PFSK-1 (cell line): ENCODE measurements around the gene PDHB.

Experiments
- FOXP2 ChIP-seq: optimal IDR thresholded peaks from 2 replicates; pipeline ENCODE3; 2011; ENCODE audit warnings: borderline replicate concordance, control low read depth, inconsistent platforms; ENCODE audit not compliant: insufficient read depth; ENCODE audit errors: extremely low read length, extremely low read depth
- POLR2AphosphoS5 ChIP-seq: IDR thresholded peaks from 2 replicates; pipeline ENCODE4 v1.6.1; 2012; ENCODE audit warnings: low read depth, mild to moderate bottlenecking, control low read depth, low read length, moderate library complexity
- SIN3A ChIP-seq: IDR thresholded peaks from 2 replicates; pipeline ENCODE4 v1.6.1; 2012; ENCODE audit warnings: mild to moderate bottlenecking, low read length, moderate library complexity, borderline replicate concordance; ENCODE audit not compliant: insufficient read depth
- TAF1 ChIP-seq: IDR thresholded peaks from 2 replicates; pipeline ENCODE4 v1.6.1; 2012; ENCODE audit warnings: low read length, control low read depth, borderline replicate concordance; ENCODE audit not compliant: insufficient read depth
- TF ChIP-seq, protein P1 (sequence below), 2 experiments: IDR thresholded peaks; 2 replicates each; pipeline versions ENCODE4 v1.6.1 to v1.8.0; 2011 to 2012; ENCODE audit warnings: low read depth in 2 of 2, low read length in 2 of 2, control low read depth in 1 of 2, inconsistent platforms in 1 of 2, mild to moderate bottlenecking in 1 of 2, moderate library complexity in 1 of 2; ENCODE audit not compliant: insufficient read depth in 1 of 2

Gene PDHB

DNA sequence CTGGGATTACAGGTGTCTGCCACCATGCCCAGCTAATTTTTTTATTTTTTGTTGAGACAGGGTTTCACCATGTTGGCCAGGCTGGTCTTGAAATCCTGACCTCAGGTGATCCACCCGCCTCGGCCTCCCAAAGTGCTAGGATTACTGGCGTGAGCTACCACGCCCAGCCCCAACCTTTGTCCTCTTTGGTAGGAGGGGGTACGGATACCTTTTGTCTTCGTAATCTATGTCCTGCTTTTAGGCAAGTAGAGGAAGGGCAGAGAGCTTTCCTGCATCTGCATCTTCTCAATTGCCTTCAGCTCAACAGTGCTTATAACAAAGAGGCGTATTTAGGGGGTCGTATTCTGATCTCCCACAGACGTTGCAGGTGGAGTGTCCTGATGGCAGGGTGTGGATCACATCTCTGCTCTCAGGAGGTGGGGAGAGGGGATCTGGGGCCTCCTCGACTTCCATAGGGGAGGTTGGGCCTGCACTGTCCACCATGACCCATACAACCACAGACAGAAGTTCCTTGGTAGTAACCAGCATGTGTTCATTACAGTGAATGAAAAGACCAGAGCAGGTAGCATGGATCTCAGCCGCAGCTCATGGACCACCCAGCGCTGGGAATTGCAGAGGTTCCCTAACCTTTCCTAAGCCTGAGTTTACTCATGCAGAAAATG lies 36.9 kb upstream of the PDHB start:
- no peak for TF ChIP-seq FOXP2
- no peak for TF ChIP-seq TAF1
- no peak for TF ChIP-seq POLR2AphosphoS5
- TF ChIP-seq SIN3A, result no peak
- TF ChIP-seq, protein P1, sequence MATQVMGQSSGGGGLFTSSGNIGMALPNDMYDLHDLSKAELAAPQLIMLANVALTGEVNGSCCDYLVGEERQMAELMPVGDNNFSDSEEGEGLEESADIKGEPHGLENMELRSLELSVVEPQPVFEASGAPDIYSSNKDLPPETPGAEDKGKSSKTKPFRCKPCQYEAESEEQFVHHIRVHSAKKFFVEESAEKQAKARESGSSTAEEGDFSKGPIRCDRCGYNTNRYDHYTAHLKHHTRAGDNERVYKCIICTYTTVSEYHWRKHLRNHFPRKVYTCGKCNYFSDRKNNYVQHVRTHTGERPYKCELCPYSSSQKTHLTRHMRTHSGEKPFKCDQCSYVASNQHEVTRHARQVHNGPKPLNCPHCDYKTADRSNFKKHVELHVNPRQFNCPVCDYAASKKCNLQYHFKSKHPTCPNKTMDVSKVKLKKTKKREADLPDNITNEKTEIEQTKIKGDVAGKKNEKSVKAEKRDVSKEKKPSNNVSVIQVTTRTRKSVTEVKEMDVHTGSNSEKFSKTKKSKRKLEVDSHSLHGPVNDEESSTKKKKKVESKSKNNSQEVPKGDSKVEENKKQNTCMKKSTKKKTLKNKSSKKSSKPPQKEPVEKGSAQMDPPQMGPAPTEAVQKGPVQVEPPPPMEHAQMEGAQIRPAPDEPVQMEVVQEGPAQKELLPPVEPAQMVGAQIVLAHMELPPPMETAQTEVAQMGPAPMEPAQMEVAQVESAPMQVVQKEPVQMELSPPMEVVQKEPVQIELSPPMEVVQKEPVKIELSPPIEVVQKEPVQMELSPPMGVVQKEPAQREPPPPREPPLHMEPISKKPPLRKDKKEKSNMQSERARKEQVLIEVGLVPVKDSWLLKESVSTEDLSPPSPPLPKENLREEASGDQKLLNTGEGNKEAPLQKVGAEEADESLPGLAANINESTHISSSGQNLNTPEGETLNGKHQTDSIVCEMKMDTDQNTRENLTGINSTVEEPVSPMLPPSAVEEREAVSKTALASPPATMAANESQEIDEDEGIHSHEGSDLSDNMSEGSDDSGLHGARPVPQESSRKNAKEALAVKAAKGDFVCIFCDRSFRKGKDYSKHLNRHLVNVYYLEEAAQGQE (IDR thresholded peaks at IDR 0.05; ENCODE audit: insufficient read depth in 1 of 2, low read depth in 2 of 2, low read length in 2 of 2), result no peak

DNA sequence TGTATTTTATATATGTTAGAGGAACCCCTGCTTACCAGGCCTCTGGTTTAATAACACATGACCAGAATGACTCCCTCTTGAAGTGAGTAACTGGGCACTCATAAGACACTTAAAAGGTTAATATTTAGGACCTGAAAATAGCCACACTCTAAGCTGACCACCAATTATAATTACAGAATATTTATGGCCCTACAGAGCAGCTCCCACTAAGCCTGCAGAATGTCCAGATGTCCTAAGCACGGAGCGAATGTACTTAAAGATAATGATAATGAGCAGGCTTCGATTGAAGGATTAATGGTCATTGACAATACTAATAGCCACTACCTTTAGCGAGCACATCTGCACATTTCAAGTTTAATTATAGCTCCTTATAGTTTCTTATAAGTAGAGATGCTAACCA lies 35.5 kb upstream of the PDHB start:
- TF ChIP-seq, protein P1 (IDR thresholded peaks at IDR 0.05; ENCODE audit: insufficient read depth in 1 of 2, low read depth in 2 of 2, low read length in 2 of 2), result no peak
- no peak for TF ChIP-seq FOXP2
- no peak for TF ChIP-seq POLR2AphosphoS5
- no peak for TF ChIP-seq SIN3A
- no peak for TF ChIP-seq TAF1

DNA sequence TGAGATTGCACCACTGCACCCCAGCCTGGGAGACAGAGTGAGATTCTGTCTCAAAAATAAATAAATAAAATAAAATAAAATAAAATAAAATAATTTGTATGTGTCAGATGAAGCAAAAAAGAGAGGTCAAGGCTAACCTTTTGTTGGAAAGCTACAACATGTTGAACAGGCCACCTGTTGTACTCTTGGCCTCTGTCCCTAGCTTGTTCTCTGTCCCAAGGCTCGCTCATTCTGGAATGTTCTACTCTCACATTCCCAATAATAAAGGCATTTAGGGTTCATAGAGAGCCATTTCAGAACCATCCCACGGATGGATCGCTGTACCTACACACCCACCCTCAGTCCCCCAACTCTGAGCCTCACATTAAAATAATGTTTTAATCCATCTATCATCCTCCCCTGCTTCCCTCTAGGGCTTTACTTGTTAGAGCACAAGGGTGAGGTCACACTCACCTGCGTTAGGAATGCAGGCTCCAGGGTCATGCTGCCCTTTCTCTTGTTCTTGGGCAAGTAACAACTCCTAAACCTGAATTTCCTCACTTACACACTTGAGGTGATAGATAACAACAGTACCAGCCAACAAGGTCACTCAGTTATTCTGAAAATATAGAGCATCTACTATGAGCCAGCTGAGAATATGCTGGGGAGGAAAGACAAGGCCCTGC lies 33.4 kb upstream of the PDHB start:
- TF ChIP-seq, protein P1 (IDR thresholded peaks at IDR 0.05; ENCODE audit: insufficient read depth in 1 of 2, low read depth in 2 of 2, low read length in 2 of 2), result no peak
- TF ChIP-seq POLR2AphosphoS5, result no peak
- TF ChIP-seq TAF1, result no peak
- TF ChIP-seq FOXP2, result no peak
- no peak for TF ChIP-seq SIN3A

DNA sequence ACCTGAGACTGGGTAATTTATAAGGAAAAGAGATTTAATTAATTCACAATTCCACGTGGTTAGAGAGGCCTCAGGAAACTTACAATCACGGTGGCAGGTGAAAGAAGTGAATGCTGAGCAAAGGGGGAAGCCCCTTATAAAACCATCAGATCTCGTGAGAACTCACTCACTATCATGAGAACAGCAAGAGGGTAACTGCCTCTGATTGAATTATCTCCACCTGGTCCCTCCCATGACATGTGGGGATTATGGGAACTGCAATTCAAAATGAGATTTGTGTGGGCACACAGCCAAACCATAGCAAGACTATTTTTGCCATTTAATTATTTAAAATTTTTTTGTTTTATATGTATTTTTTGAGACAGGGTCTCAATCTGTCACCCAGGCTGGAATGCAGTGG lies 31.2 kb upstream of the PDHB start:
- TF ChIP-seq FOXP2 (no peak), TAF1 (no peak), SIN3A (no peak), POLR2AphosphoS5 (no peak)
- TF ChIP-seq, protein P1 (IDR thresholded peaks at IDR 0.05; ENCODE audit: insufficient read depth in 1 of 2, low read depth in 2 of 2, low read length in 2 of 2), result no peak
